ENCODE results near the gene MCFD2.

DNA sequence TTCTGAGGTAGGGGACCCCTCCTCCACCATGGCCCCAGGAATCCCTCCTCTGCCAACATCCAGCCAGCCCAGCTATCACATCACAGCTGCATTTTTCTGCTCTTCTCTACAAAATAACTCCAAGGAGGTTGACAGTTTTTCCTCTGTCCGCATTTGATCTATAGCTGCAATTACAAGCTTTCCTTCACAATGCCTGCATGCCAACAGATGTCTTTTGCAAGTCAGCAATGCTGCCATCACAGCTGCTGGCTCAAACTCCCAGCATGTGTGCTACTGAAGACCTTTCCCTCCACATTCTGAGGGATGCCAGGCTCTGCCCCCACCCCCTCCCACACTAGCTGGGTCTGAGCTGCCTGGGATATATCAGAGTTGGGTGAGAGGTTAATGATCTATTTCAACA is 51.7 kb downstream of the MCFD2 start:
- TF ChIP-seq, protein P1, sequence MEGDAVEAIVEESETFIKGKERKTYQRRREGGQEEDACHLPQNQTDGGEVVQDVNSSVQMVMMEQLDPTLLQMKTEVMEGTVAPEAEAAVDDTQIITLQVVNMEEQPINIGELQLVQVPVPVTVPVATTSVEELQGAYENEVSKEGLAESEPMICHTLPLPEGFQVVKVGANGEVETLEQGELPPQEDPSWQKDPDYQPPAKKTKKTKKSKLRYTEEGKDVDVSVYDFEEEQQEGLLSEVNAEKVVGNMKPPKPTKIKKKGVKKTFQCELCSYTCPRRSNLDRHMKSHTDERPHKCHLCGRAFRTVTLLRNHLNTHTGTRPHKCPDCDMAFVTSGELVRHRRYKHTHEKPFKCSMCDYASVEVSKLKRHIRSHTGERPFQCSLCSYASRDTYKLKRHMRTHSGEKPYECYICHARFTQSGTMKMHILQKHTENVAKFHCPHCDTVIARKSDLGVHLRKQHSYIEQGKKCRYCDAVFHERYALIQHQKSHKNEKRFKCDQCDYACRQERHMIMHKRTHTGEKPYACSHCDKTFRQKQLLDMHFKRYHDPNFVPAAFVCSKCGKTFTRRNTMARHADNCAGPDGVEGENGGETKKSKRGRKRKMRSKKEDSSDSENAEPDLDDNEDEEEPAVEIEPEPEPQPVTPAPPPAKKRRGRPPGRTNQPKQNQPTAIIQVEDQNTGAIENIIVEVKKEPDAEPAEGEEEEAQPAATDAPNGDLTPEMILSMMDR (IDR thresholded peaks at IDR 0.05) = no peak
- no peak for TF ChIP-seq POLR2A (IDR thresholded peaks at IDR 0.05)
